ENCODE measurements around the gene CREG1. TPM values are rescaled to one million over a fixed set of nuclear protein-coding genes. Genes with fewer than 3 reads are reported as not detected.

CREG1 gene
- total RNA-seq, 1 donor from 2014 or later = 19.2 TPM

DNA sequence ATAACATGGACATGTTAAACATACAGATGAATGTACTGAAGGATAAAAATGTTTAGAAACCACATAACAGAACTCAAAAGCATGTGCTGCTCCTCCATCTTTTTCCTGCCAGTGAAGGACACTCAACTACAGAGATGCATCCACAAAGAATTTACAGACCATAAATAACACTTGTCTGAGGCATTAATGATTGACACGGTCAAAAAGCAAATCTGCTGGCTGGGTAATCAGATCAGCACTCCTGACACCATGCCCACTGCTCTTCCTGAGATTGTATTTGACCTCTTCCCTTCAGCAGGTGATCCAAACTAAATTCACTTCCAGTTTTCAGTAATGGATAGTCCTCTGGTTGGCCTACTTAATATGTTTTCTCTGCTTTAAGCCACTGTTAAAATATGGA is 6.6 kb downstream of the CREG1 start:
- Mint-ChIP-seq H3K27ac (ENCODE audit: unreplicated experiment) (no peak overlapping the region), H3K27me3 (ENCODE audit: unreplicated experiment) (no peaks in the 10 kb centered on the region), H3K4me1 (ENCODE audit: unreplicated experiment) (no peaks in the 10 kb centered on the region), H3K9me3 (ENCODE audit: unreplicated experiment) (no peaks in the 10 kb centered on the region), H3K36me3 (ENCODE audit: unreplicated experiment) (no peaks in the 10 kb centered on the region), H3K4me3 (ENCODE audit: unreplicated experiment) (no peak overlapping the region)
- TF ChIP-seq, protein P1, sequence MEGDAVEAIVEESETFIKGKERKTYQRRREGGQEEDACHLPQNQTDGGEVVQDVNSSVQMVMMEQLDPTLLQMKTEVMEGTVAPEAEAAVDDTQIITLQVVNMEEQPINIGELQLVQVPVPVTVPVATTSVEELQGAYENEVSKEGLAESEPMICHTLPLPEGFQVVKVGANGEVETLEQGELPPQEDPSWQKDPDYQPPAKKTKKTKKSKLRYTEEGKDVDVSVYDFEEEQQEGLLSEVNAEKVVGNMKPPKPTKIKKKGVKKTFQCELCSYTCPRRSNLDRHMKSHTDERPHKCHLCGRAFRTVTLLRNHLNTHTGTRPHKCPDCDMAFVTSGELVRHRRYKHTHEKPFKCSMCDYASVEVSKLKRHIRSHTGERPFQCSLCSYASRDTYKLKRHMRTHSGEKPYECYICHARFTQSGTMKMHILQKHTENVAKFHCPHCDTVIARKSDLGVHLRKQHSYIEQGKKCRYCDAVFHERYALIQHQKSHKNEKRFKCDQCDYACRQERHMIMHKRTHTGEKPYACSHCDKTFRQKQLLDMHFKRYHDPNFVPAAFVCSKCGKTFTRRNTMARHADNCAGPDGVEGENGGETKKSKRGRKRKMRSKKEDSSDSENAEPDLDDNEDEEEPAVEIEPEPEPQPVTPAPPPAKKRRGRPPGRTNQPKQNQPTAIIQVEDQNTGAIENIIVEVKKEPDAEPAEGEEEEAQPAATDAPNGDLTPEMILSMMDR (IDR thresholded peaks at IDR 0.05) = no peak
- DNase-seq (ENCODE audit: extremely low spot score, unreplicated experiment) = no peak

DNA sequence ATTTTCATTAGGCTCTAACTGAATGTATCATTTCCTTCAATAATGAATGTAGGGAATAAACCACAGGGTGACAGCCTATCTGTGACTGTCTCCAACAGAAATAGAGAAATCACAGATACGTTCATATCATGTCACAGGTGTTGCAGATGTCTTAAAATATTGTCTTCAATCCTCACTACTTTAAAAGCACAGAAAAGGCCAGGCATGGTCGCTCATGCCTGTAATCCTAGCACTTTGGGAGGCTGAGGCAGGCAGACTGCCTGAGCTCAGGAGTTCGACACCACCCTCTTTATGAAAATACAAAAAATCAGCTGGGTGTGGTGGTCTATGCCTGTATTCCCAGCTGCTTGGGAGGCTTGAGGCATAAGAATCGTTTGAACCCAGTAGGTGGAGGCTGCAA is 8.2 kb downstream of the CREG1 start:
- H3K27me3 Mint-ChIP-seq (ENCODE audit: unreplicated experiment) = no peaks in the 10 kb centered on the region
- no peak overlapping the region for H3K4me3 Mint-ChIP-seq (ENCODE audit: unreplicated experiment)
- no peak overlapping the region for H3K27ac Mint-ChIP-seq (ENCODE audit: unreplicated experiment)
- no peak for DNase-seq (ENCODE audit: extremely low spot score, unreplicated experiment)
- TF ChIP-seq, protein P1 (IDR thresholded peaks at IDR 0.05) = no peak
- H3K9me3 Mint-ChIP-seq (ENCODE audit: unreplicated experiment) = no peaks in the 10 kb centered on the region
- no peaks in the 10 kb centered on the region for H3K36me3 Mint-ChIP-seq (ENCODE audit: unreplicated experiment)
- H3K4me1 Mint-ChIP-seq (ENCODE audit: unreplicated experiment) = no peaks in the 10 kb centered on the region

DNA sequence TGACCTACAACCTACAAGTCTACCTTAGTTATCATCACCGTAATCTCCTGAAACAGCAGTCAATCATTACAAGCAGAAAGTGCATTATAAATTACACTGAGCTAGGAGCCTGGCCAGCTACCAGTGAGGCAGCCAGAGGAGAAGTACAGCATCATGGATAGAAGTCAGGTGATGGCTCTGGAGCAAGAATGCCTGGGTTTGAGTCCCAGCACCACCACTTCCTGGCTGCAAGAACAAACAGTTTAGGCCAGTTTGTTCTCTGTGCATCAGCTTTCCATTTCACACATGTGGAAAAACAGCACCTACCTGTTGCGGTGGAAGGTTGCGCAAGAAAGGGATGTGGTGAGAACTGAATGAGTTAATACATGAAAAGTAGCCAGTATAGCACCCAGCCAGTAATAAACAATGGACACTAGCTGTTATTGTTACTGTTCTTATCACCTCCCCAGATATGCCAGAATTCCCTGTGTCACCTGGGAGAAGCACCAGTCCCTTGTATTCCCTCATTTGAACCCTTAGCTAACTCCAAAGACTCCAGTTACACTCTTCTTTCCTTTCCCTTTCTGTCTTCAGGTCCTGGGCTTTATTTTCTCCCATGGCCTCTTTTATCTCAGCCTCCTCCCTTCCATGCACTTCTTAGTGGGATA is 9.0 kb downstream of the CREG1 start:
- H3K27ac Mint-ChIP-seq (ENCODE audit: unreplicated experiment) = no peak overlapping the region
- TF ChIP-seq, protein P1 (IDR thresholded peaks at IDR 0.05) = no peak
- DNase-seq (ENCODE audit: extremely low spot score, unreplicated experiment) = no peak
- H3K4me1 Mint-ChIP-seq (ENCODE audit: unreplicated experiment) = no peaks in the 10 kb centered on the region
- H3K36me3 Mint-ChIP-seq (ENCODE audit: unreplicated experiment) = no peaks in the 10 kb centered on the region
- no peaks in the 10 kb centered on the region for H3K9me3 Mint-ChIP-seq (ENCODE audit: unreplicated experiment)
- no peak overlapping the region for H3K4me3 Mint-ChIP-seq (ENCODE audit: unreplicated experiment)
- no peaks in the 10 kb centered on the region for H3K27me3 Mint-ChIP-seq (ENCODE audit: unreplicated experiment)

DNA sequence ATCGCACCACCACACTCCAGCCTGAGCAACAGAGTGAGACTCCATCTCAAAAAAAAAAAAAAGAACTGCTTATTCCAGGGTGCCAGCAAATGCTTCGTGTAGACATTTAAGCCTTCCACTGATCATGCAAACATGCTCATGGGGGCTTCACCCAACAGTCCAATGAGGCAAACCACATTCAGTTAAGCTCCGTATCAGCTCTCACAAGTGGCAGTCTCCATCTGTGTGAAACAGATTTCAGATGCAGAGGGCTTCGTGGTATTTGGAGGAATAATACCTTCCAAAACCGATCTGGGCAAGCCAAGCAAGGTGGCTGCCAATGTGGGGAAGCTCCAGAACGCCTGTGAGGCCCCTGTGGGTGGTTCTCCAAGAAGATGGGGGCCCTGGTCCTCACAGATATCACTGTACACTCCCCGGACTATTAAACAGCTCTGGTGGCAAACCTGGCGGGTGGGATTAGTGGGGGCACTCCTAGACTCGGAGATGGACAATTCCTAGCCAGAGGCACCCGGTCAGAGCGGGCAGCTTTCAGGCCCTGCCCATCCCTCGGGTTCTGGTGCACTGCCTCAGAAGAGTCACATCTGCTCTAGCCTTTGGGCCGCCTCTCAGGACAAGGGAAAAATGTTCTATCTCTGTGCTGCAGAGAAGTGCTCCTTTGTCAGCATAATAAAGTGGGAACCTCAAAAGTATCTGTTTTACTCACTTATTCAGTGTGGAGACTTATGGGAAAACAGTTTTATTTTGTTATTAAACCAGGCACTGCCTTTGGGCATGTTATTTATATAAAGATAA is 10.2 kb downstream of the CREG1 start:
- no peaks in the 10 kb centered on the region for H3K4me1 Mint-ChIP-seq (ENCODE audit: unreplicated experiment)
- H3K4me3 Mint-ChIP-seq (ENCODE audit: unreplicated experiment) = no peak overlapping the region
- H3K9me3 Mint-ChIP-seq (ENCODE audit: unreplicated experiment) = no peaks in the 10 kb centered on the region
- H3K36me3 Mint-ChIP-seq (ENCODE audit: unreplicated experiment) = no peaks in the 10 kb centered on the region
- no peak for DNase-seq (ENCODE audit: extremely low spot score, unreplicated experiment)
- H3K27me3 Mint-ChIP-seq (ENCODE audit: unreplicated experiment) = no peaks in the 10 kb centered on the region
- TF ChIP-seq, protein P1 (IDR thresholded peaks at IDR 0.05) = no peak
- H3K27ac Mint-ChIP-seq (ENCODE audit: unreplicated experiment) = no peak overlapping the region
